Activated T-cell treated with anti-CD3 and anti-CD28 coated beads for 24 hours (primary cell): ENCODE measurements around the gene FANCI.
"Not testable (repeated sequence)": the region's sequence is repeated elsewhere in the genome, so short reads cannot be mapped to it uniquely, and the experiment has no call there.

Experiments used
- DNase-seq: peaks from one replicate; pipeline ENCODE4 v3.0.0-alpha.2; 2020; ENCODE audit warnings: low read depth

FANCI gene

DNA sequence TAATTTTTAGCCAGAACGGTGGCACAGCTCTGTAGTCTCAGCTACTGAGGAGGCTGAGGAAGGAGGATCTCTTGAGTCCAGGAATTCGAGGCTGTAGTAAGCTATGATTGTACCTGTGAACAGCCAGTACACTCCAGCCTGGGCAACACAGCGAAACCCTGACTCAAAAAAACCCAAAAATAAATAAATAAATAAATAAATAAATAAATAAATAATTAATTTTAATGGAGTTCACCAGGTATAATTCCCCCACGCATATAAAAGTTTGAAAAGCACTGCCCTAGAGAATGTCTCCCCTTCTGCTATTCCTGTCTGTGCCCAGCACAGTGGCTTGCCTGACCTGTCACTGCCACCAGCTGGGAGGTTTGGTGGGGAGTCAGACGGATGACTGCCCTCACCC is 18.2 kb upstream of the FANCI start:
- no peak for DNase-seq

DNA sequence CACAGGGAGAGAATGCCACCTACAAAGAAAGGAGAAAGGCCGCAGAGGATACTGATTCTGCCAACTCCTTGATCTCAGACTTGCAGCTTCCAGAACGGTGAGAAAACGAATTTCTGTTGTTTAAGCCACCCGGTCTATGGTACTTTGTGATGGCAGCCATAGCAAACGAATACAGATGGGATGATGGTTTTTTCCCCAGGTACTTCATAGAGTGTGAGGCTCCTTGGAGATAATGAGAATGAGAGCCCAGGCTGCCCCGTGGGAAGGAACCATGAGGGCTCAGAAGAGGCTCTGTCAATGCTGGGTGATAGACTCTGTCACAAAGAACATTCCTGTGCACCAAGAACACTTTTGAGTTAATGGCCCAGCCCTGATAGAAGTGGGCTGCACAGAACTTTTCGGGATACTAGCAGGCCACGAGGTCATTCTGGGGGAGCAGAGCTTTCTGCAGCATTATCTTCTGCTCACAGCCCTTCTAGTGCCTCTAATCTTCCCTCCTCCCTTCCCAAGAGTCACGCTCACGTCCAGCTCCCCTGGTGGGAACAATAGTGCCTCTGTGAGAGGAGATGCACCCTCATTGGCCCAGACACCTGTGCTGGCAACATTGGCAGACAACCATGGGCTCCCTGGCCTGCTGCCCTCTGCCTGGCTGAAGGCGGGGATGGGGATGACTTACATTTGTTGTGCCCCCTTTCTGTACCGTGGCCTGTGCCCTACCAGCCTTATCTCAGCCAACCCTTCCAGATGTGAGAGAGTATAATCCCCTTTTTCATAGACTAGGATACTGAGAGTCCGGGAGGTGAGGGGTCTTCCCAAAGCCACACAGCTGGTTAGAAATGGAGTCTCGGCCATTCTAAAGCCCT is 17.2 kb upstream of the FANCI start:
- no peak for DNase-seq

DNA sequence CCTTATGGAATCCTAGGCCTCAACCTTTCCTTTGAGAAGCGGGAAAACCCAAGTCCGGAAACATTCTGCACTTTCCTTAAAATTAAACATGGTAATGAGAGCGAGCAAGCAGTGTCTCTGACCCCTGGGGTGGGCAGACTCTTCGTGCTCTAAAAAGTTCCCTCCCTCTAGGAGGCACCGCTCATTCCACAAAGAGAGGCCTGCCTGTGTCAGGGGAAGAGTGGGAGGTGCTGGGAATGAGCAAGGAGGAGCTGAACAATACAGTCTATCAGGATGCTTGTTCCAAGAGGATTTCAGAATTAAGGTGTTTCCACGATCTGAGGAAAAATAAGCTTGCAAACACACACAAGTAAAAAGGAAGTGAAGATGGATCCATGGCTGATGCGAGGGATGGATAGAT is 16.4 kb upstream of the FANCI start:
- DNase-seq = no peak

DNA sequence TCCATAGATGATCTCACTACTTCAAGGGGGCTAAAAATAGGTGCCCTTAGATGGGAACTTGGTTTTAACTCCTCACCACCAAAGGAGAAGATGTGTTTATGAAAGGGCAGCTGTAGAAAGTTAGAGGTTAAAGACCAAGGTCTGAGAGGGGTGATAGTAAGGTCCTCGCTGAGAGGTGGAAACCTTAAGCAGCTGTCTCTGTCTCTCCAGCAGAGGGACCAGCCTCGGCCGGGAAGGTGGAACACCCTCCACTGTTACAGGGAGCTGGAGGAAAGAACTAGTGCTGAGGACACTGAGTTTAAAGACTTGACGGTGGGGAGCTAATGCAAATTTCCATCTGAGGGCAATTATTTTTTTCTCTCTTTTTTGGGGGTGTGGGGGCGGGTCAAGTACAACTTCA is 13.5 kb upstream of the FANCI start:
- DNase-seq = no peak

DNA sequence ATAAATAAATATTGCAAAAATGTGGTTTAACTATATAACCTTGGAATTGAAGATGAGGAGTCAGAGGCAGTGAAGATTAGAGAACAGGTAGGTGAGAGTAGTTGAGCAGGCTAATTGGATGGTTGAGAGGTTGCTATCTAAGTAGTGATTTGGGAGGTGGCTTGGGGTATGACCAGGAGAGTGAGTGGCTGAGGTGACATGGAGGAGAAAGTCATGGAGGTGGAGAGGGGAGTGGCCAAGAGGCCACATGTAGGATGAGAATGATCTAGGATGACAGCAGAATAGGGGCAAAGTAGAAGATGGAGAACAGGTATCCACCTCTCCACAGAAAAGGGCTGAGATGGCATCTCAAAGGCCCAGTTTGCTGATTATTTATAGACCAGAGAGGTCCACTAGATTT is 11.9 kb upstream of the FANCI start:
- no peak for DNase-seq

DNA sequence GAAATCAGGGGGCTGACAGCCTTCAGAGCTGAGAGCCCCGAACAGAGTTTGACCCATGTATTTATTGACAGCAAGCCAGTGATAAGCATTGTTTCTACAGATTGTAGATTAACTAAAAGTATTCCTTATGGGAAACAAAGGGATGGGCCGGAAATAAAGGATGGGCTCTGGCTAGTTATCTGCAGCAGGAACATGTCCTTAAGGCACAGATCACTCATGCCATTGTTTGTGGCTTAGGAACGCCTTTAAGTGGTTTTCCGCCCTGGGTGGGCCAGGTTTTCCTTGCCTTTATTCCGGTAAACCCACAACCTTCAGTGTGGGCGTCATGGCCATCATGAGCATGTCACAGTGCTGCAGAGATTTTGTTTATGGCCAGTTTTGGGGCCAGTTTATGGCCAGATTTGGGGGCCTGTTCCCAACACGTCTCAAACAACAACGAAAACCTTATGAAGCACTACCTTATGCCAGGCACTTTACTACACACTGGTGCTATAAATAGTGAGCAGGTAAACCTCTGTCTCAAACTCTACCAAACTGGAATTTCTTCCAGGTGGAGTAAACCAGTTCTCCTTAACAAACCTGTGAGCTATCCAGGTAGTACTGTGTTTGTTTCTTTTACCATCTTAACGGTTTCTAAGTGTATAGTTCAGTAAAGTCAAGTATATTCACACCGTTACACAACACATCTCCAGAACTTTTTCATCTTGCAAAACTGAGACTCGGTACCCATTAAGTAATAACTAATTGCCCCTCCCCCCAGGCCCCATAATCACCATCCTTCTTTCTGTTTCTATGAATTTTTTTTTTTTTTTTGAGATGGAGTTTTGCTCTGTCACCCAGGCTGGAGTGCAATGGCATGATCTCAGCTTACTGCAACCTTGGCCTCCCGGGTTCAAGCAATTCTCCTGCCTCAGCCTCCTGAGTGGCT is 3.6 kb upstream of the FANCI start:
- DNase-seq = not testable (repeated sequence)

DNA sequence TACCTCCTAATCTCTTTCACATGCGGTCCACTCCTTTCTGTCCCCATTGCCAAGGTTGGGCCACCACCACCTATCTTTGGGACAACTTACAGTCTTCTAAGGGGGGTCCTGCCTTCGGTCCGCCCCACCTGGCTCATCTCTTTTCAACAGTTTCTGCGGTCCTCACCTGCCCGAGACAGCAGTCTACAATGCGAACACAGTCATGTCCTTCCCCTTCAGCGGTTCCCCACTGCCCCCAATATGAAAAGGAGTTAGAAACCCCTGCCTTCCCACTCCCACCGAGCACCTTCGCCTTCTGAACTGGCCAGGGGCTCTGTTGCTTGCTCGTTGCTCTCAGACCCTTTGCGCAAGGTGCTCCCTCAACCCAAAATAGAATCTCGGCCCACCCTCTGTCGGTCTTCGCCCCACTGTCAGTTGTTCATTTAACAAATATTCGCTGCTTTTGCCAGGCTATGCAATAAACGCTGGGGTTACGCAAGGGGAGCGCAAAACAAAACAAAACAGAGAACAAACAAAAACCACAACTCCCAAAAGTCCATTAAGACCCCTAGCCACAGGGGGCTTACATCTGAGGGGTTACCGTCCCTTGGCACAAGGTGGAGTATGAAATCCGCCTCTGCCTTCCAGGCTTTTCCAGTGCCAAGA is 611 bp upstream of the FANCI start:
- no peak for DNase-seq

DNA sequence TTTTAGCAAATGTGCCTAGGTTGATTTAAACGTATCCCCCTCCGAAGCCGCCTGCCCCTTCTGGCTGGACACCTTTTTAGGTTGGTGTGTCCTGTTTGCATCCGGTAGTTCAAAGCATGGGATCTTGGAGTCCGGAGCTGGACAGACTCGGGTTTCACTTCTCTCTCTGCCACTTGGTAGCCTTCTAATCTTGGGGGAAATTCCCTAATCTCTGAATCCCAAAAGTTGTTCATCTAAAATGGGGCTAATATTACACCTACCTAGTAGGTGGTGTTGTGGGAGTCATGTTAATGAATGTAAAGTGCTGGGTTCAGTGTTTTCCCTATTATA is 760 bp downstream of the FANCI start:
- DNase-seq = no peak

DNA sequence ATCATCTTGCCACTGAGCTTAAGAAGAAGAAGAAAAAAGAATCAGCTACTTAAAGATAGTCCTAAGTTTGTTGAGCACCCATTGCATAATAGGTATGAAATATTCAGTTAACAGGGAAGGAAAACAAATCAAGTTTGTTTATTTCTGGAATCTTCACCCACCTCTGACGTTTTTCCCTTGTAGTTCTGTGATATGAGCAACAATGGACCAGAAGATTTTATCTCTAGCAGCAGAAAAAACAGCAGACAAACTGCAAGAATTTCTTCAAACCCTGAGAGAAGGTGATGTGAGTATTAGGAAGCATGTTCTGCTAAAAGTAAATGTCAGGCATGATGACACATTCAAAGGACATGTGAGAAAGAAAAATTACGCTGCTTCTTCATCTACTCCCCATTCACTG is 3.7 kb downstream of the FANCI start:
- no peak for DNase-seq

DNA sequence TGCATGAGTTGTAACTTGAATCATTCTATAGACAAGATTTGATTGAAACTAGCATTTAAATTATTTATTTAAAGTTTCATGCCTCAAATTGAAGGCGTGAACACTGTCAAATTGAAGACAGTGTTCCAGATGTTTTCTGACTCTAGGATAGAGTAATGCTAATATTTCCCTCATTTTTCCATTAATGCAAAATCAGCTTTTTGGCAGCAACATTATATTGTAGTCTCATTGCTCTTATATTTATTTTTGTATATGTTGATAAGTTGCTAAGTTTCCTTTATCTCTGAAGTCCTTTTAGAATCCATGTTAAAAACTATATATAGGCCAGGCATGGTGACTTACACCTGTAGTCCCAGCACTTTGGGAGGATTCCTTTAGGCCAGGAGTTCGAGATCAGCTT is 4.8 kb downstream of the FANCI start:
- no peak for DNase-seq

DNA sequence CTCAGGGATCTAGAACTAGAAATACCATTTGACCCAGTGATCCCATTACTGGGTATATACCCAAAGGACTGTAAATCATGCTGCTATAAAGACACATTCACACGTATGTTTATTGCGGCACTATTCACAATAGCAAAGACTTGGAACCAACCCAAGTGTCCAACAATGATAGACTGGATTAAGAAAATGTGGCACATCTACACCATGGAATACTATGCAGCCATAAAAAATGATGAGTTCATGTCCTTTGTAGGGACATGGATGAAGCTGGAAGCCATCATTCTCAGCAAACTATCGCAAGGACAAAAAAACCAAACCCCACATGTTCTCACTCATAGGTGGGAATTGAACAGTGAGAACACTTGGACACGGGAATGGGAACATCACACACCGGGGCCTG is 6.4 kb downstream of the FANCI start:
- not testable (repeated sequence) for DNase-seq

DNA sequence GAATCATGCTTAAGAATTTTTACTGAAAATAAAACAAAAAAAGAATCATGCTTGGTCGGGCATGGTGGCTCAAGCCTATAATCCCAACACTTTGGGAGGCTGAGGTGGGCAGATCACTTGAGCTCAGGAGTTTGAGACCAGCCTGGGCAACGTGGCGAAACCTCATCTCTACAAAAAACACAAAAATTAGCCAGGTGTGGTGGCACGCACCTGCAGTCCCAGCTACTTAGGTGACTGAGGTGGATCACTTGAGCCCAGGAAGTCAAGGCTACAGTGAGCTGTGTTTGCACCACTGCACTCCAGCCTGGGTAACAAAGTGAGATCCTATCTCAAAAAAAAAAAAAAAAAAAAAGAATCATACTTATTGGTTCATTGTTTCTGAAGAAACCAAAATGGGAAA is 33.5 kb downstream of the FANCI start:
- DNase-seq = not testable (repeated sequence)

DNA sequence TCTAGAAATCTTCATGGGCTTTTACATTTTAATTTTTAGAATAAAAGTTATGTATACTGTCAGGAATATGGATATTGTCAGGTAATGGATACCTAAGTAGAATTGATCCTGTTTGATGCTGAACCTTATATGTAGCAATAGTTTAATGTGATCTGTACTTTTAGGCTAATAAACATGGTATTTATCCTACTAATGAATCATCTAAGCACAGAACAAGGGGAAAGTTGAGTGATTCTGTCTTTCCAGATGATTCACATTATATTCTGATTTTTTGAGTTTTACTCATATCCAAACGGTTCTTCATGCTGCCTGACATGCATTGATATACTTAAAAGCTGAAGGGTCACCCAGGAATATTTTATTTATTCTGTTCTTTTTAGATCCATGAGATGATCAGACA is 34.5 kb downstream of the FANCI start:
- DNase-seq = no peak

DNA sequence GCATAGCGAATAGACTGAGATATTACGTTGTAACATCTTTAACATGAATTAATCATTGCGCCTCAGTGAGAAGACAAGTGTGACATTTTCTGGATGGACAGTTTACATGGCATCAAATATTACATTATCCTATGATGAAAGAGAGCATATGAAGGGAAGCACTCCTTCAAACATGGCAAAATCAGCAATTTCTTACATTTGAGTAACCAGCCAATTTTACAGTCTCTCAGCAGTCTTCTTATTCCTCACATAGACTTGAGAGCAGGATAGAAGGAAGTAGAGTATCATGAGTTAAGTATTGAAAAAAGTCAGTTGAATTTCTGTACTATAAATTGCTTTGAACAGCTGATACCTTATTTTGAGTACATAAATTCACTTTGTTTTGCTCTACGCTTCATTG is 38.9 kb downstream of the FANCI start:
- DNase-seq = no peak

DNA sequence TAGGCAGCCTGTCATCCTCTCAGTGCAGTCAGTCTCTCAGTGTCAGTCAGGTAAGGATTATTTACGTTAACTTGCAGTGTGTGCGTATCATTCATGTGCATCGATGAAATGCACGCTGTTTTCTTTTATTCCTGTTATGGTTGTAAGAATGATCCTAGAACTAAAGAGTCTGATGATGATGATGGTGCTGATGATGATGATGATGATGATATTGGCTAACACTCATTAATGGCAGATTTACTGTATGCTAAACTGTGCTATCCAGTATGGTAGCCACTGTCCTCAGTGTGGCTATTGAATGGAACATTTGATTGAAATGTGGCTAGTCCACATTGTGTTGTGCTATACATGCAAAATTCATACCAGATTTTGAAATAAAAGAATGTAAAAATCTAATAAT is 39.4 kb downstream of the FANCI start:
- DNase-seq = no peak

DNA sequence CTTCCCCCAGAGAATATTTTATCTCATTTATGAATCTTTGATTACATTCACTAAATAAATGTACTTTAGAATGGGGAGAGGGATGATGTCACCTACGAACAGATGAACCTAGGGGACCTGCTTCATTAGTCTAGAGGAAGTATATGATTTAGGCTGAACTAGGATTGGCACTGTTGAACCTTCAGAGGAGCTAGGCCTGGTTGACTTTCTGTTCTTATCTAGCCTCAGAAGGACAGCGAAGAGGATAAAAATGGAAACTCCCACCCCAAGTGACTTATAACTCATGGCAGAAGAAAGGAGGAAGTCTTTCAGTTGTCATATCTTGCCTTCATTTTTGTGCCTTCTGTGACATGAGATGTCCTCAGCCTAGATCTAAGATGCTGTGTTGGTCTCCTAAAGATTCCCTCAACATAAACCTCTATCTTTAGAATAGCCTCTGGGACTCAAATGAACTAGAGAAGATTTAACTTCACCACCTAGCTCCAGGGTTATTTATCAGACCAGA is 48.2 kb downstream of the FANCI start:
- DNase-seq = no peak

DNA sequence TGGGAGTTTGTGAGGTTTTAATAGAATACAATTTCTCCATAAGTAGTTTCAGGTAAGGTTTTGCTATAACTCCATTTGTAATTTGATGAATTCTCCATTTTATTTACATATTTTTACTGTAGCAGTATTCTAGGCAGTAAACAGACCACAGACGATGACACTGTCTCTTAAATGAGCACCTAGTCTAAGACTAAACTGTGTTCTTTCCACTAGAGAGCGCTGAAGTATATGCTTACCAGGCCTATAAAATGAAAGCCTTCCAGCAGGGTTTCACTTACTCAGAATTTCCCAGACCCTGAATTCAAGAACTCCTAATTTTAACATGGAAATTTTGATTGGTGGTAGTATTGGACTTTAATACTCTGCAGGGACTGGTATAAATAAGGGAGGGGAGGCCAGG is 49.2 kb downstream of the FANCI start:
- DNase-seq = no peak

DNA sequence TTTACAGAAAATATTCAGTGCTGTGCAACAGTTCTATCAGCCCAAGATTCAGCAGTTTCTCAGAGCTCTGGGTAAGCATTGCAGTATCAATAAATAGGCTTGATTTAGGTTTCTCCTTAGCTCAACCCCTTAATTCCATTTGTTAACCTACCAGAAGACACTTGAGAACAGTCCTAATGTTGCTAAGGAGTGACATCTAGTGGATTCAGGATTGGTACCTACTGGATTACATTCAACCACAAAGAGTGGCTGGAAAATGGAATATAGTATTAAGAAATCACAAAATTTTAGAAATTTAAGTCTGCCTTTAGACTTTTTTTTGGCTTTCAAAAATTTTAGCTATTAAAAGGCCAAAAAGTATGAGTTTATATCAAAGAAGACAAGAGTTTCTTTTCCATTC is 56.1 kb downstream of the FANCI start:
- DNase-seq = no peak

DNA sequence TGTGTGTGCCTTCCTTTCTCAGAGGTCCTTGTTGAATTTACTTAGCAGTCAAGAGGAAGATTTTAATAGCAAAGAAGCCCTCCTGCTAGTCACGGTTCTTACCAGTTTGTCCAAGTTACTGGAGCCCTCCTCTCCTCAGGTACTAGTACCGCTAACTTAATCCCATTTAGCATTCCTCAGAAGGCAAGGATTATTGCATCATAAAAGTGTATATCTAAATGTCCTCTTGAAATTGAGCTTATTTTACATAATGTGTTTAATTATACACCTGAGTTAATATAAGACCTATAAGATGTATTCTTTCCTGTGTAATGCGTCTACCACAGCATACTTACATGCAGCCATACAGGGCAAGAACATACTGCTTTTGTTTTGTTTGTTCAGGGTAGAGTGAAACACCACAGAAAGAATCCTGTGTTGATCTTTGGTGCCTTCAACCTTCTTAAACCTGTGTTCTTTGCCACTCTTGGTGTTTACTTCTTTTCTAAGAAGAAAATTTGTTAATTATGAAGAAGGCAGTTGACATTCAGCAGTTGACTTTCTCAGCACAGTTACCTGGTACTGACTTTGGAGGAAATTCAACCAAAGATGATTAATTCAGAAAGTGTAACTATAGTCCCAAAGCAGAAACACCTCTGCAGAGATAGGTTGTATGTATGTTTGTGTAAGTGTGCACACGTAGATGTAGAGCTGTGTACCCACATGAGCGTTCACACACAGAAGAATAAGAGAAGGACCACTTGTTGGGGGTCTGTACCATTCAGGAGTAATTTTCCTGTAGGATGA is 57.7 kb downstream of the FANCI start:
- DNase-seq = no peak

DNA sequence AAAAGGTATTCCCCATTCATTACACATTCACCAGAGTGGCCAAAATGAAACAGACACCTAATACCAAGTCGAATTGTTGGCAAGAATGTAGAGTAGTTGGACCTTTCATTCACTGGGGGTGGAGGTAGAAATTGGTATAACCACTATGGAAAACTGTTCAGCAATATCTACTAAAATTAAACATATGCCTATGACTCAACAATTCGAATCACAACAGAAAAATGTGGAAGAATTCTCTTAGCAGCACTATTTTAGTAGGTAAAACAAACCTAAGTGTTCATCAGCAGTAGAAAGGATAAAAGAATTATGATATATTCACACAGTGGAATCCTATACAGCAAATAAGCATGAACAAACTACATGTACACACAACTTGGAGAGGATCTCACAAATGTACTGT is 60.2 kb downstream of the FANCI start:
- no peak for DNase-seq

DNA sequence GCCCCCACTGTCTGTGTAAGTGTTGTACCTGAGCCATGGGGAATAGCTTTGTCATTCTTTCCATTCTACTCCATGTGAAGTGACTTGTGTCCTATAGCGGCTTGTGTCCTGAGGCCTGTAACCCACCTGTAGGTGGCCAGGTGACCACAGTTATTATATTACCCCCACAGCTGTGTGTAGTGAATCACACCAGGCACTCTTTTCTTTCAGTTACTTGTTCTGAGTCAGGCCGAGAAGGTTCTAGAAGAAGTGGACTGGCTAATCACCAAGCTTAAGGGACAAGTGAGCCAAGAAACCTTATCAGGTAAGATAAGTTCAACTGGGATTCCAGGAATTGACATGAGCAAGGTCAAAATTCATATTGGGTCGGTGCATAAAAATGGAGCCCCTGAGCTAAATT is 61.6 kb downstream of the FANCI start:
- DNase-seq = no peak

DNA sequence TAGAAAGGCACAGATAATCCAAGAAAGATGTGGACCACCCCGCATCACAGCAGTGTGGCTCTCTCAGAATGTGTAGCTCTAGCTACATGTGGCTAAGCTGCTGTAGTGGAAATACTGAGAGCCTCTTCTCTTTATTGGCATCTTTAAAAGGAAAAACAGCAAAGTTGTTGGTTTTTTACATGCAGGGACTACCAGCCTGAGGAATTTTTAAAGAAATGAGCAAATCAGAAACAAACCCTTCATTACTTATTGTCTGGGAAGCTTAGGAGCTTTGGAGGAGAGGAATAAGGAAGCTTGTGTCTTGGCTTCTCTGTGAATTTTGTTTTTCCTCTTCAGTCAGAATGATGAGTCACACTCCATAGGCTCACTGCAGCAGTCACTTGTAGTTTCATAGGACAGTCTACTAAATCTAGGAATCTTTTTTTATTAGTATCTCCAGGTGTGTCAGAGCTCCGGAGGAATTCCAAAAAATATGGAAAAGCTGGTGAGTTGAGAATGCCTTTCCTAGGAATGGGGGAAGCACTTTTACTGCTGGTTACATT is 63.3 kb downstream of the FANCI start:
- no peak for DNase-seq
